ENCODE data around the gene ADM5. TPM values are rescaled to one million over a fixed set of nuclear protein-coding genes. Genes with fewer than 3 reads are reported as not detected.
"Not testable (repeated sequence)": the region's sequence is repeated elsewhere in the genome, so short reads cannot be mapped to it uniquely, and the experiment has no call there.

Gene ADM5
- total RNA-seq, 1 donor = under 0.01 TPM

- TF ChIP-seq CTCF (IDR thresholded peaks at IDR 0.05; ENCODE audit: insufficient read depth, low read depth, low read length) = no peak
- H3K4me3 ChIP-seq (ENCODE audit: low read depth, low read length) = no peak overlapping the region
- DNase-seq (ENCODE audit: low read depth) = no peak
Observed at GRCh38 chr19:49713236-49713845, 23.9 kb downstream of the ADM5 start.

GRCh38 chr19:49716154-49716553 is 26.8 kb downstream of the ADM5 start:
- no peak overlapping the region for H3K4me3 ChIP-seq (ENCODE audit: low read depth, low read length)
- no peak for TF ChIP-seq CTCF (IDR thresholded peaks at IDR 0.05; ENCODE audit: insufficient read depth, low read depth, low read length)
- peak; percentile 29 for DNase-seq (ENCODE audit: low read depth)

DNA sequence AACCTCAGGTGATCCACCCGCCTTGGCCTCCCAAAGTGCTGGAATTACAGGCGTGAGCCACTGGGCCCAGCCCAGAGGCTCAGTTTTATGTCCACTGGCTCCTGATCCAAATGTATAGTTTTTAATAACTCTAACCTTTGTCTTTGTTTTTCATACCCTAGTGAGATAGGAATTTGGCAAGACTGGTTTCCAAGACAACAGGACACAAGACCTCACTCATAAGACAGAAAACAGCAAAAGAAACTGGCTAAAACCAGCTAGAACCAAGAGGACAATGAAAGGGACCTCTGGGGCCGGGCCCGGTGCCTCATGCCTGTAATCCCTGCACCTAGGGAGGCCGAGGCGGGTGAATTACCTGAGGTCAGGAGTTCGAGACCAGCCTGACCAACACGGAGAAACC is 29.1 kb downstream of the ADM5 start:
- DNase-seq (ENCODE audit: low read depth) = peak; percentile 71
- TF ChIP-seq CTCF (IDR thresholded peaks at IDR 0.05; ENCODE audit: insufficient read depth, low read depth, low read length) = no peak
- H3K4me3 ChIP-seq (ENCODE audit: low read depth, low read length) = no peak overlapping the region

DNA sequence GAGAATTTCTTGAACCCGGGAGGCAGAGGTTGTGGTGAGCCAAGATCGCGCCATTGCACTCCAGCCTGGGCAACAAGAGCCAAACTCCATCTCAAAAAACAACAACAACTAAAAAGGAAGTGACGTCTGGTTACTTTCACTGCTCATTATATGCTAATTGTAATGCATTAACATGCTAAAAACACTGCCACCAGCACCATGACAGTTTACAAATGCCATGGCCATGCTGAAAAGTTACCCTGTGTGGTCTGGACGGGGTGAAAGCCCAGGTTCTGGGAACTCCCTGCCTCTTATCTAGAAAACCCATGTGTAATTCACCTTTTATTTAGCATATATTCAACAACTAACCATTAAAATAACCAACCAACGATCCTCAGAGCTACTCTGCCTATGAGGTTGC is 29.6 kb downstream of the ADM5 start:
- DNase-seq (ENCODE audit: low read depth) = no peak
- no peak overlapping the region for H3K4me3 ChIP-seq (ENCODE audit: low read depth, low read length)
- TF ChIP-seq CTCF (IDR thresholded peaks at IDR 0.05; ENCODE audit: insufficient read depth, low read depth, low read length) = no peak

GRCh38 chr19:49719420-49719819 is 30.0 kb downstream of the ADM5 start:
- not testable (repeated sequence) for H3K4me3 ChIP-seq (ENCODE audit: low read depth, low read length); DNase-seq (ENCODE audit: low read depth)

DNA sequence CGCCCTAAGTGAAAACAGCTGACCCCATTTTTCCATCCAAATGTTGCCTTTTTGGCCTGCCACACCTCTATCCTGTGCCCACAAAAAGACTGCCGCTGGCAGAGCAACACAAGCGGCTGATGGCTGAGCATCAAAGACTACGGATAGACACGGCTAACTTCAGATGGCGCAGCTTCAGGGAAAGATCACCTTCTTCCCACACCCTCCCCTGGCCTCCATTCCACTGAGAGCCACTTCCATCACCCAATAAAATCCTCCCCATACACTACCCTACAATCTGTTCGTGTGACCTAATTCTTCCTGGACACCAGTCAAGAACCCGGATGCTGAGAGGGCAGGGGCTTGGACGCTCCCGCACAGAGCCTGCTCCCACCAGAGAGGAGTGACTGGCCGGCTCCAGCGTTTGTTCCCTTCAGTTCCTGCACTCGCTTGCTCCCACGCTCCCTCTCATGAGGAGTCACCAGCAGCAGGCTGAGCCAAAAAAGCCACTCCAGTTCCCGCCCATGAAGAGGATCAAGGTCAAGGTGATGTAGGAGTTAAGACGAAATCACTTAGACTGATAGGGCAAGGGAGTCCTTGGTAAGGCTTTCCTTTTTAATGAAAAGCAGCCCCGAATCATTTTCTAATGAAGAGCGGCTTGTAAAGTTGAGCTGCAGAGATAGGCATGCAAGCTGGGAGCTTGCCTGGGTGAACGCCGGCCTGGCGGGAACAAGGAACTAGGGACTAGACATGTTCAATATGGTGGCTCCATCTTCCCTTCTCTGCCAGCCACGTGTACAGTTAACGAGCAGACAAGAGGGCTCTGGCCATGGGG is 38.0 kb downstream of the ADM5 start:
- H3K4me3 ChIP-seq (ENCODE audit: low read depth, low read length) = no peak overlapping the region
- peak; percentile 61 for DNase-seq (ENCODE audit: low read depth)
- TF ChIP-seq CTCF (IDR thresholded peaks at IDR 0.05; ENCODE audit: insufficient read depth, low read depth, low read length) = no peak

DNA sequence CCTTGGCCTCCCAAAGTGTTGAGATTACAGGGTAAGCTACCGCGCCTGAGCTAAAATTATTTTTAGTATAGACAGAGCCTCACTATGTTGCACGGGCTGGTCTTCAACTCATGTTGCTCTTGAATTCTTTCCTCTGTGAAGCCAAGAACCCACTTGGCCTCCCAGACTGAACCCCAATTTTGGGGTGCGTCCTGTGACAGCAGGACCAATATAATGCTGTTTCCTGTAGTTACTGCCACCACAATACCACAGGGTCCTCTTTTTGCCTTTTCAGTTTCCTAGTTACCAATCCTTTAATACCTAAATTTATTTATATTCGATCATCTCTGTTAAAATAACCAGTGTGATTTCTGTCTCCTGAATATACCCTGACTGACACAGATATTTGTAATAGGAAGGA is 40.8 kb downstream of the ADM5 start:
- no peak overlapping the region for H3K4me3 ChIP-seq (ENCODE audit: low read depth, low read length)
- no peak for DNase-seq (ENCODE audit: low read depth)
- TF ChIP-seq CTCF (IDR thresholded peaks at IDR 0.05; ENCODE audit: insufficient read depth, low read depth, low read length) = no peak

Data from fibroblast of villous mesenchyme (primary cell).